Large intestine (tissue), 3 donors: ENCODE data around the gene CHMP6. TPM values are rescaled to one million over a fixed set of nuclear protein-coding genes. Genes with fewer than 3 reads are reported as not detected.

ENCODE experiments used
- DNase-seq, 2 donors: peaks; one replicate each; pipeline versions ENCODE4 v3.0.0 to v3.0.0-alpha.2; 2013
- H3K27ac ChIP-seq: one replicate; pipeline ENCODE4 v1.5.1; 2013; ENCODE audit warnings: low read length
- H3K27me3 ChIP-seq: 2 replicates; pipeline ENCODE4 v1.6.1; 2013; ENCODE audit warnings: low read length; ENCODE audit not compliant: control insufficient read depth, insufficient read depth
- H3K36me3 ChIP-seq: 2 replicates; pipeline ENCODE4 v1.6.1; 2013; ENCODE audit warnings: low read length; ENCODE audit not compliant: control insufficient read depth, insufficient read depth
- H3K4me1 ChIP-seq: one replicate; pipeline ENCODE4 v1.6.1; 2013; ENCODE audit warnings: low read length; ENCODE audit not compliant: control insufficient read depth, insufficient read depth
- H3K4me3 ChIP-seq: one replicate; pipeline ENCODE4 v1.5.1; 2013; ENCODE audit warnings: low read length
- H3K9me3 ChIP-seq: one replicate; pipeline ENCODE4 v1.6.1; 2013; ENCODE audit warnings: mild to moderate bottlenecking, low read depth, low read length, moderate library complexity; ENCODE audit not compliant: control insufficient read depth
- WGBS: methylation state at CpG from one replicate; pipeline ENCODE4 v1.1.5; 2013; ENCODE audit warnings: low lambda C conversion rate; ENCODE audit not compliant: insufficient coverage; 5-methylcytosine and 5-hydroxymethylcytosine counted together
- polyA plus RNA-seq: library from polyadenylated mRNA; unstranded; fragments of 120-200 nt; gene quantifications from one replicate; pipeline ENCODE4 v1.2.1, GENCODE V29; 2013

CHMP6 gene
- polyA plus RNA-seq, 1 donor: 20.4 TPM

- Histone ChIP-seq H3K27me3 (peaks cover 28% of the 10 kb centered on the region), H3K27ac (no peak overlapping the region), H3K4me1 (peaks cover 19% of the 10 kb centered on the region), H3K36me3 (peaks cover 26% of the 10 kb centered on the region), H3K4me3 (no peak overlapping the region), H3K9me3 (peaks cover 7% of the 10 kb centered on the region)
- no CpG with 5 or more reads among the region's 21 CpGs for WGBS
- peak in 1 of 2 donors; percentile 68 for DNase-seq
These were observed 11.0 kb downstream of the CHMP6 start for GRCh38 chr17:81002409-81003361.

DNA sequence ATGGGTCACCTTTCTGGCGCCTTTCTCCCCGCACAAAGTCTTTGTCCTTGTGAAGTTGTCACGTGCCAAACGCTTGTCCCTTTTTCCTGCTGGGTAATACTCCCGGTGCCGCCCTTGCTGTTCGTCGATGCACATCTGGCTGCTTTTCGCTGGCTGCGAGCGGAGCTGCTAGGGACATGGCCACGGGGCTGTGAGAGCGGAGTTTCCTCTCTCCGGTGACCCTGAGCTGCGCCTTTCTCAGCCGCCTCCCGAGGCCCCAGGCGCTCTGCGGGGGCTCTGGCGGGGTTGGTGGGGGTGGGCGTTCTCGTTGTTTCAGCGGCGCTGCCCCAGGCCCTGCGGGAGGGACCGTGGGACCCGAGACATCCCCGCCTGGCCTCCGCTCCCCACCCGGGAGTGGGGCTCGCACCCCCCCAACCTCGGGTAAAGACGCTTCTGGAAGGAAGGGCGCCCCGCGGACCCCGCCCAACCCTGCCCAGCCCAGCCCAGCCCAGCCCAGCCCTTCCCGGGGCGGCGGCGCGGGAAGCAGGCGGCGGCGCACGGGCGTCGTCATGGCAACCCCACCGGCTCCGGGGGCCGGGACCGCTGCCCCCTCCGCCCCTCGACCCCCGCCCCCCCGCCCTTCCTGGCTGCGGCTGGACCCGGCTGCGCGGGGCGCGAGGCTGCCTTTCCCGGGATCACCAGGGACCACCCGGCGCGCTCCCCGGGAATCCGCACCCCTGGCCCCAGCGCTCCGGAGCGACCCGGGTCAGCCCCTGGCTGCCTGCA, 12.3 kb downstream of the CHMP6 start:
- WGBS: 10% methylated on average over 2 of the region's 72 CpGs

GRCh38 chr17:81006891-81007290, 15.2 kb downstream of the CHMP6 start:
- H3K36me3 ChIP-seq: no peaks in the 10 kb centered on the region
- H3K9me3 ChIP-seq: peaks cover 7% of the 10 kb centered on the region
- H3K4me3 ChIP-seq: no peak overlapping the region
- no CpG with 5 or more reads among the region's 10 CpGs for WGBS
- H3K27me3 ChIP-seq: peaks cover 28% of the 10 kb centered on the region
- H3K4me1 ChIP-seq: peaks cover 19% of the 10 kb centered on the region
- DNase-seq: no peak
- no peak overlapping the region for H3K27ac ChIP-seq

More for the DNA sequence above, 12.3 kb downstream of the CHMP6 start:
- peaks cover 7% of the 10 kb centered on the region for H3K9me3 ChIP-seq
- H3K27me3 ChIP-seq: peaks cover 28% of the 10 kb centered on the region
- H3K4me1 ChIP-seq: peaks cover 19% of the 10 kb centered on the region
- peaks cover 14% of the 10 kb centered on the region for H3K36me3 ChIP-seq
- no peak overlapping the region for H3K27ac ChIP-seq
- H3K4me3 ChIP-seq: no peak overlapping the region
- no peak for DNase-seq

DNA sequence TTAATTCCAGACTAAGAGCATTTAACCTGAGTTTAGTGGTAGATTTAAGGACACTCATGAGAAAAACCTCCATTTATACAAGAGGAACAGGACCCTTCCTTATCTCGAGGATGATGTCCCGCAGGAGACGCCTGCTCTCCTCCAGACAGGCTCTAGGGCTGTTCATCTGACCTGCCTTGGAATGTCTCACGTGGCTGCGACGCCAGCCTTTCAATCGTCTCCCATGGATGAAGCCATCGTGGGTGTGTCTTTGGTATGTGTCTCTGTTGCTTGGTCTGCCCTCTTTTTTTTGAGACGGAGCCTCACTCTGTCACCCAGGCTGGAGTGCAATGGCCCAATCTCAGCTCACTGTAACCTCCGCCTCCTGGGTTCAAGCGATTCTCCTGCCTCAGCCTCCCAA, 16.5 kb downstream of the CHMP6 start:
- peaks cover 9% of the 10 kb centered on the region for H3K4me1 ChIP-seq
- H3K27me3 ChIP-seq: peaks cover 28% of the 10 kb centered on the region
- no peak overlapping the region for H3K4me3 ChIP-seq
- no peak for DNase-seq
- H3K36me3 ChIP-seq: no peaks in the 10 kb centered on the region
- no CpG with 5 or more reads among the region's 11 CpGs for WGBS
- H3K9me3 ChIP-seq: peaks cover 7% of the 10 kb centered on the region
- H3K27ac ChIP-seq: no peak overlapping the region

DNA sequence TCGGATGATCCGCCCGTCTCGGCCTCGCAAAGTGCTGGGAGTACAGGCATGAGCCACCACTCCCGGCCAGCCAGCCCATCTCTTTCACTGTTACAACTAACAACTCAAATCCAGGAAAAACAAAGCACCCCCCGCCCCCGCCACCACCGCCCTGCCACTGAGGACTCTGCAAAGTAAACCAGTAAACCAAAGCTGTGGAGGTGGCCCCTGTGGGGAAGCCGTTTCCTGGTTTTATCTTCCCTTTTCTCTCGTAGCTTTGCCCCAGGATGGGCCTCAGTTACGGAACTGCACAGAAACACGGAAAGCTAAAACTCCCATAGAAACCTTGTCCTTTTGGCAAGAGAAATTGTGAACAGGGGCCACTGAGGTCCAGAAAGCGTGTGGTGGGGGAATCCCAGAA, 17.5 kb downstream of the CHMP6 start:
- H3K9me3 ChIP-seq: peaks cover 3% of the 10 kb centered on the region
- H3K4me1 ChIP-seq: peaks cover 5% of the 10 kb centered on the region
- peaks cover 21% of the 10 kb centered on the region for H3K27me3 ChIP-seq
- no peak overlapping the region for H3K27ac ChIP-seq
- 60% methylated on average over 1 of the region's 14 CpGs for WGBS
- H3K36me3 ChIP-seq: no peaks in the 10 kb centered on the region
- no peak for DNase-seq
- no peak overlapping the region for H3K4me3 ChIP-seq

- Histone ChIP-seq H3K4me3 (no peak overlapping the region), H3K9me3 (no peaks in the 10 kb centered on the region), H3K4me1 (no peaks in the 10 kb centered on the region), H3K27ac (no peak overlapping the region), H3K27me3 (peaks cover 5% of the 10 kb centered on the region), H3K36me3 (no peaks in the 10 kb centered on the region)
- DNase-seq: no peak
- no CpG with 5 or more reads among the region's 2 CpGs for WGBS
These were observed 19.3 kb downstream of the CHMP6 start for GRCh38 chr17:81010935-81011334.

DNA sequence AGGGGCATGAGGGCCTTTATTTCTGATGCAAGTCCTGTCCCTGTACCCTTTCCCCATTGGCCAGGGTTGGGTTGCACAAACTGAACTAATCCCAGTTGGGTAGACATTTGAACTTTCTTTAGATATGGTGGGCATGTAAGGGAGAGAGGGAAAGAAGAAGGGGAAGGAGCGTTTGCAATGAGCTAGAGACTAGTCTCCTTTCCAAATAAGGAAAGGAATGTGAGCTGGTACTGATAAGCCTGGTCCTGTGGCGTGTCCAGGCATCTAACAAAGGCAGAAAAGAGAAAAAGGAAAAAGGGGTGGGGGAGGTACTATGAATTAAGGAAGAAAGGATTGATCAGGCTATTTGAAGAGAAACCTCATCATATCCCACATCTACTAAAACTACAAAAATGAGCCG, 20.3 kb downstream of the CHMP6 start:
- 20% methylated on average over 1 of the region's 3 CpGs for WGBS
- H3K27me3 ChIP-seq: no peaks in the 10 kb centered on the region
- no peaks in the 10 kb centered on the region for H3K9me3 ChIP-seq
- no peak overlapping the region for H3K4me3 ChIP-seq
- no peaks in the 10 kb centered on the region for H3K36me3 ChIP-seq
- H3K4me1 ChIP-seq: no peaks in the 10 kb centered on the region
- no peak overlapping the region for H3K27ac ChIP-seq
- DNase-seq: no peak

- Histone ChIP-seq H3K4me1 (peaks cover 3% of the 10 kb centered on the region), H3K27ac (no peak overlapping the region), H3K36me3 (no peaks in the 10 kb centered on the region), H3K4me3 (no peak overlapping the region), H3K9me3 (no peaks in the 10 kb centered on the region), H3K27me3 (no peaks in the 10 kb centered on the region)
- WGBS: no CpG with 5 or more reads among the region's 13 CpGs
- no peak for DNase-seq
These were observed 21.2 kb downstream of the CHMP6 start for GRCh38 chr17:81012574-81013447.

DNA sequence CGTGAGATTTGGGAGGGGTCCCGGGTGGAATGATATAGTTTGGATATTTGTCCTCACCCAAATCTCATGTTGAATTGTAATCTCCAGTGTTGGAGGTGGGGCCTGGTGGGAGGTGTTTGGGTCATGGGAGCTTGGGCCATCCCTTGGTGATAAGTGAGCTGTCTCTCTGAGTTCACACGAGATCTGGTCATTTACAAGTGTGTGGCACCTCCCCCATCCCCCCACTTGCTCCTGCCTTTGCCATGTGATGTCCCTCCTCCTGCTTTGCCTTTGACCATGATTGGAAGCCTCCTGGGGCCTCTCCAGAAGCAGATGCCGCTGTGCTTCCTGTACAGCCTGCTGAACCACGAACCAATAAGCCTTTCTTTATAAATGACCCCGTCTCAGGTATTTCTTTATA, 22.0 kb downstream of the CHMP6 start:
- WGBS: no CpG with 5 or more reads among the region's 6 CpGs
- H3K27me3 ChIP-seq: no peaks in the 10 kb centered on the region
- H3K36me3 ChIP-seq: no peaks in the 10 kb centered on the region
- H3K4me1 ChIP-seq: peaks cover 5% of the 10 kb centered on the region
- no peak overlapping the region for H3K4me3 ChIP-seq
- H3K27ac ChIP-seq: no peak overlapping the region
- H3K9me3 ChIP-seq: no peaks in the 10 kb centered on the region
- DNase-seq: no peak

DNA sequence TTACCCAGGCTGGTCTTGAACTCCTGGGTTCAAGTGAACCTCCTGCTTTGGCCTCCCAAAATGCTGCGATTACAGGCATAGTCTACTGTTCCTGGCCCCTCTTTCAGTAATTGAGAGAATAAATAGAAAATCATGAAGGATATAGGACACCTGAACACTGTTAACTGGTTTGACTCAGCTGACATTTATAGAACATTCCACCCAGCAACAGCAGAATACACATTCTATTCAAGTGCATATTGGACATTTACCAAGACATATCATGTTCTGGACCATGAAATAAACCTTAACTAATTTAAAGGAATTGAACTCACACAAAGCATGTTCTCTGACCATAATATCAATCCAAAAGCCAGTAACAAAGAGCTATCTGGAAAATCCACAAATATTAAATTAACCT, 23.5 kb downstream of the CHMP6 start:
- Histone ChIP-seq H3K27me3 (no peaks in the 10 kb centered on the region), H3K36me3 (no peaks in the 10 kb centered on the region), H3K27ac (no peak overlapping the region), H3K9me3 (no peaks in the 10 kb centered on the region), H3K4me1 (peaks cover 8% of the 10 kb centered on the region), H3K4me3 (no peak overlapping the region)
- no peak for DNase-seq
- WGBS: no CpG with 5 or more reads among the region's 1 CpG
